HepG2 (cell line): ENCODE results near the gene MBD5. TPM values are rescaled to one million over a fixed set of nuclear protein-coding genes. Genes with fewer than 3 reads are reported as not detected.

Experiments used
- ATAC-seq: fragments of 200-7000 bp; cut with Tn5 transposase; 3 replicates; pipeline ENCODE4 v1.9.1; 2020; ENCODE audit warnings: mild to moderate bottlenecking, moderate library complexity
- BruUV-seq: library from RNA; stranded (reverse); fragments of 400-500 nt; replicated peaks from 2 replicates; lab custom pipeline; 2021; lab: Mats Ljungman, UMichigan
- CTCF ChIA-PET: fragments of 300-600 bp; formaldehyde crosslinking; extraction: SDS; loops from one replicate; lab custom pipeline; 2021; ENCODE audit warnings: low total read pairs, inconsistent platforms, low intra/inter-chr PET ratio; lab: Yijun Ruan, JAX
- POLR2A ChIA-PET: fragments of 350-600 bp; sonication (Branson Sonifier 250); formaldehyde crosslinking; loops from one replicate; lab custom pipeline; 2020; ENCODE audit warnings: antibody characterized with exemption, inconsistent platforms; lab: Yijun Ruan, JAX
- DNase-seq: peaks from one replicate; pipeline ENCODE4 v3.0.0-alpha.2; 2015; ENCODE audit warnings: low spot score
- FAIRE-seq: peaks from 3 replicates; lab custom pipeline; 2011; peaks lifted over from hg19 to GRCh38; lab: Jason Lieb, UNC
- H2AFZ ChIP-seq: one replicate; pipeline ENCODE4 v1.6.1; 2011; ENCODE audit warnings: low read length, inconsistent platforms
- H3K27ac ChIP-seq: fragments of 300-600 bp; 3 replicates; pipeline ENCODE4 v1.8.0; 2011; ENCODE audit warnings: mixed run types, mild to moderate bottlenecking, mixed read lengths, low read length, inconsistent platforms; ENCODE audit not compliant: insufficient read depth; ENCODE audit errors: extremely low read length
- H3K27me3 ChIP-seq, 2 experiments: fragments of 200-600 bp in 1 of 2; 2 replicates in 1 of 2; 3 replicates in 1 of 2; pipeline versions ENCODE4 v1.6.0 to v1.8.0; 2011; ENCODE audit warnings: low read length in 2 of 2, mild to moderate bottlenecking in 2 of 2, moderate library complexity in 2 of 2, inconsistent platforms in 1 of 2; ENCODE audit not compliant: insufficient read depth in 2 of 2, control insufficient read depth in 1 of 2
- H3K36me3 ChIP-seq, 2 experiments: fragments of 200-600 bp in 1 of 2; replicated peaks in 1 of 2; 2 replicates in 1 of 2; 3 replicates in 1 of 2; pipeline versions ENCODE4 v1.5.1 to v1.8.0; 2011; ENCODE audit warnings: low read length in 2 of 2, inconsistent platforms in 1 of 2; ENCODE audit not compliant: insufficient read depth in 2 of 2, control insufficient read depth in 1 of 2
- H3K4me1 ChIP-seq: 2 replicates; pipeline ENCODE4 v1.5.1; 2012; ENCODE audit warnings: low read length, inconsistent platforms; ENCODE audit not compliant: insufficient read depth
- H3K4me2 ChIP-seq: 2 replicates; pipeline ENCODE4 v1.6.0; 2011; ENCODE audit warnings: low read depth, low read length, inconsistent platforms
- H3K4me3 ChIP-seq, 3 experiments: fragments of 200-600 bp in 1 of 3; sonication (generic), shearing (Covaris generic) in 1 of 3; replicated peaks in 1 of 3; 2 replicates each; pipeline ENCODE4 v1.5.1; 2011 to 2016; ENCODE audit warnings: low read length in 3 of 3, inconsistent platforms in 2 of 3, low read depth in 2 of 3, mild to moderate bottlenecking in 2 of 3, control low read depth in 1 of 3, mixed read lengths in 1 of 3; ENCODE audit not compliant: insufficient read depth in 1 of 3
- H3K79me2 ChIP-seq: one replicate; pipeline ENCODE4 v1.6.1; 2011; ENCODE audit warnings: low read length, inconsistent platforms; ENCODE audit not compliant: insufficient read depth
- H3K9ac ChIP-seq: 2 replicates; pipeline ENCODE4 v1.6.0; 2011; ENCODE audit warnings: mild to moderate bottlenecking, low read depth, low read length, inconsistent platforms; ENCODE audit not compliant: insufficient read depth
- H3K9me3 ChIP-seq: 2 replicates; pipeline ENCODE4 v1.5.1; 2012; ENCODE audit warnings: mild to moderate bottlenecking, low read length
- H4K20me1 ChIP-seq: 2 replicates; pipeline ENCODE4 v1.6.0; 2011; ENCODE audit warnings: inconsistent platforms, mild to moderate bottlenecking, low read length, moderate library complexity; ENCODE audit not compliant: insufficient read depth
- DDIT3 ChIP-seq: sonication (generic); formaldehyde crosslinking; IDR thresholded peaks from 2 replicates; pipeline ENCODE4 v1.4.0; 2020; ENCODE audit warnings: mild to moderate bottlenecking, missing genetic modification reagents
- ELF4 ChIP-seq: sonication (generic); formaldehyde crosslinking; IDR thresholded peaks from 2 replicates; pipeline ENCODE4 v1.5.0; 2020; ENCODE audit warnings: missing genetic modification reagents, mild to moderate bottlenecking, moderate library complexity, borderline replicate concordance
- EP300 ChIP-seq, 3 experiments: sonication (generic) in 1 of 3; formaldehyde crosslinking in 1 of 3; IDR thresholded peaks; 2 replicates each; pipeline versions ENCODE4 v1.5.1 to v1.6.1; 2011 to 2020; ENCODE audit warnings: low read depth in 2 of 3, low read length in 2 of 3, borderline replicate concordance in 1 of 3, improper control_type of control experiment in 1 of 3, mild to moderate bottlenecking in 1 of 3, missing genetic modification reagents in 1 of 3, moderate library complexity in 1 of 3
- HIVEP1 ChIP-seq: sonication (generic); formaldehyde crosslinking; IDR thresholded peaks from 2 replicates; pipeline ENCODE4 v1.4.0; 2020; ENCODE audit warnings: mild to moderate bottlenecking, missing genetic modification reagents
- KMT2A ChIP-seq: sonication (generic); formaldehyde crosslinking; IDR thresholded peaks from 2 replicates; pipeline ENCODE4 v1.4.0; 2020; ENCODE audit warnings: missing genetic modification reagents
- PHF21A ChIP-seq: sonication (generic); formaldehyde crosslinking; IDR thresholded peaks from 2 replicates; pipeline ENCODE4 v1.5.0; 2020; ENCODE audit warnings: mild to moderate bottlenecking, missing genetic modification reagents
- PHF8 ChIP-seq: sonication (generic); formaldehyde crosslinking; IDR thresholded peaks from 2 replicates; pipeline ENCODE4 v1.5.0; 2020; ENCODE audit warnings: missing genetic modification reagents
- RXRA ChIP-seq: sonication (generic); formaldehyde crosslinking; IDR thresholded peaks from 2 replicates; pipeline ENCODE4 v1.5.1; 2020; ENCODE audit warnings: missing genetic modification reagents
- SP4 ChIP-seq: sonication (generic); formaldehyde crosslinking; IDR thresholded peaks from 2 replicates; pipeline ENCODE4 v1.8.1; 2023; ENCODE audit warnings: mild to moderate bottlenecking, missing genetic modification reagents
- TBL1XR1 ChIP-seq: fragments of 150-350 bp; IDR thresholded peaks from 2 replicates; pipeline ENCODE4 v1.6.1; 2014; ENCODE audit warnings: borderline replicate concordance, low read length; ENCODE audit not compliant: partially characterized antibody
- ZBTB8A ChIP-seq: sonication (generic); formaldehyde crosslinking; IDR thresholded peaks from 2 replicates; pipeline ENCODE4 v1.4.0; 2020; ENCODE audit warnings: mild to moderate bottlenecking, low read depth, missing genetic modification reagents, borderline replicate concordance
- ZFP62 ChIP-seq: sonication (generic); formaldehyde crosslinking; IDR thresholded peaks from 2 replicates; pipeline ENCODE4 v1.4.0; 2020; ENCODE audit warnings: missing genetic modification reagents
- ZNF253 ChIP-seq: sonication (generic); formaldehyde crosslinking; IDR thresholded peaks from 2 replicates; pipeline ENCODE4 v1.8.0; 2022; ENCODE audit warnings: mild to moderate bottlenecking, missing genetic modification reagents, borderline replicate concordance
- ZNF274 ChIP-seq: sonication (generic); formaldehyde crosslinking; IDR thresholded peaks from 2 replicates; pipeline ENCODE4 v1.5.1; 2020; ENCODE audit warnings: mild to moderate bottlenecking, missing genetic modification reagents
- ZNF317 ChIP-seq: sonication (generic); formaldehyde crosslinking; IDR thresholded peaks from 2 replicates; pipeline ENCODE4 v1.5.0; 2020; ENCODE audit warnings: mild to moderate bottlenecking, missing genetic modification reagents
- ZNF468 ChIP-seq: sonication (generic); formaldehyde crosslinking; IDR thresholded peaks from 2 replicates; pipeline ENCODE4 v1.8.0; 2022; ENCODE audit warnings: mild to moderate bottlenecking, moderate library complexity, missing genetic modification reagents
- ZNF484 ChIP-seq: sonication (generic); formaldehyde crosslinking; IDR thresholded peaks from 2 replicates; pipeline ENCODE4 v1.5.1; 2020; ENCODE audit warnings: mild to moderate bottlenecking, low read depth, missing genetic modification reagents, borderline replicate concordance
- ZNF549 ChIP-seq: sonication (generic); formaldehyde crosslinking; IDR thresholded peaks from 2 replicates; pipeline ENCODE4 v1.5.0; 2020; ENCODE audit warnings: missing genetic modification reagents
- ZNF672 ChIP-seq: sonication (generic); formaldehyde crosslinking; IDR thresholded peaks from 2 replicates; pipeline ENCODE4 v1.8.1; 2022; ENCODE audit warnings: missing genetic modification reagents
- ZSCAN25 ChIP-seq: sonication (generic); formaldehyde crosslinking; IDR thresholded peaks from 2 replicates; pipeline ENCODE4 v1.8.0; 2022; ENCODE audit warnings: mild to moderate bottlenecking, missing genetic modification reagents
- WGBS: methylation state at CpG from one replicate; pipeline ENCODE4 v1.1.6; 2017; ENCODE audit warnings: low lambda C conversion rate; 5-methylcytosine and 5-hydroxymethylcytosine counted together
- in situ Hi-C: cut with HindIII; loops from 2 replicates; pipeline ENCODE4 v1.10.0; 2017; ENCODE audit warnings: low pct_unique_long_range_greater_than_20kb; ENCODE audit not compliant: extremely low pct_ligation_motif_present
- intact Hi-C: fragments of 100-400 bp; cut with micrococcal nuclease; formaldehyde crosslinking; loops from one replicate; pipeline ENCODE4 v1.10.0; 2022; ENCODE audit not compliant: unreplicated experiment
- polyA plus RNA-seq, 8 experiments: library from polyadenylated mRNA; depleted of rRNA in 3 of 8; stranded (reverse) in 7 of 8; unstranded in 1 of 8; fragments of >200 nt; fragmentation: Illumina TruSeq in 4 of 8; extraction: Trizol in 4 of 8; gene quantifications; 2 replicates each; pipeline versions ENCODE4 v1.2.1 to v1.2.3, GENCODE V29; 2011 to 2016; ENCODE audit warnings: low read depth in 4 of 8, missing spikeins in 1 of 8, mixed read lengths in 1 of 8; ENCODE audit not compliant: insufficient read depth in 1 of 8
- total RNA-seq, 5 experiments: library from RNA; depleted of rRNA; stranded (reverse); fragments of >200 nt; fragmentation: Illumina TruSeq; extraction: Trizol; gene quantifications; 2 replicates each; pipeline ENCODE4 v1.2.3, GENCODE V29; 2016; ENCODE audit warnings: low read depth in 1 of 5

MBD5 gene
- total and polyA plus RNA-seq, 2 of the 13 experiments (the other 11 are each of a cell fraction or from before 2014, with no cell fraction given), result 13.5 to 26.4 TPM

GRCh38 chr2:148375214-148375613 is 354.3 kb downstream of the MBD5 start:
- Histone ChIP-seq H3K36me3 (no peaks in the 10 kb centered on the region), H3K9ac (no peak overlapping the region), H3K27me3 (no peaks in the 10 kb centered on the region), H3K27ac (no peak overlapping the region), H3K4me3 (no peak overlapping the region), H2AFZ (no peak overlapping the region), H3K9me3 (no peaks in the 10 kb centered on the region), H4K20me1 (no peaks in the 10 kb centered on the region), H3K4me2 (no peak overlapping the region), H3K79me2 (no peaks in the 10 kb centered on the region), H3K4me1 (no peaks in the 10 kb centered on the region)
- in situ Hi-C loops, result no loop called here
- intact Hi-C loops, result loop anchor here (10.0 kb wide), 1 partner anchor 130 kb away; no protein-coding TSS in a partner anchor
- WGBS, result 47% methylated on average over 3 of the region's 3 CpGs
- no peak for TF ChIP-seq ZSCAN25 (CRISPR knock-in tag)
- TF ChIP-seq ZNF484 (CRISPR knock-in tag), result no peak
- TF ChIP-seq PHF21A, result no peak
- TF ChIP-seq ZNF253 (CRISPR knock-in tag), result no peak
- no peak for TF ChIP-seq DDIT3 (CRISPR knock-in tag)
- TF ChIP-seq HIVEP1 (CRISPR knock-in tag), result no peak
- no peak for TF ChIP-seq ELF4 (CRISPR knock-in tag)
- no peak for TF ChIP-seq SP4 (CRISPR knock-in tag)
- no peak for TF ChIP-seq ZNF468 (CRISPR knock-in tag)
- no peak for TF ChIP-seq ZFP62
- TF ChIP-seq EP300 (IDR thresholded peaks at IDR 0.05; ENCODE audit: low read depth in 2 of 2, low read length in 2 of 2), result no peak
- TF ChIP-seq EP300 (CRISPR knock-in tag; IDR thresholded peaks at IDR 0.05; ENCODE audit: borderline replicate concordance), result no peak
- no peak for TF ChIP-seq RXRA
- TF ChIP-seq ZNF549 (CRISPR knock-in tag), result no peak
- no peak for TF ChIP-seq ZNF274 (CRISPR knock-in tag)
- TF ChIP-seq TBL1XR1, result no peak
- TF ChIP-seq ZNF672, result no peak
- TF ChIP-seq KMT2A (CRISPR knock-in tag), result no peak
- TF ChIP-seq PHF8 (CRISPR knock-in tag), result no peak
- TF ChIP-seq ZBTB8A (CRISPR knock-in tag), result no peak
- no peak for TF ChIP-seq ZNF317 (CRISPR knock-in tag)
- no TSS peak for BruUV-seq
- POLR2A ChIA-PET, result no interaction called here
- ATAC-seq (no peak), FAIRE-seq (no peak), DNase-seq (no peak)
- CTCF ChIA-PET, result no interaction called here
